OCI-LY7 (cell line): ENCODE results near the gene WWOX. TPM values are rescaled to one million over a fixed set of nuclear protein-coding genes. Genes with fewer than 3 reads are reported as not detected.

Experiments
- BruUV-seq: library from RNA; stranded (reverse); fragments of 400-500 nt; replicated peaks from 2 replicates; lab custom pipeline; 2021; lab: Mats Ljungman, UMichigan
- CTCF ChIA-PET: fragments of 300-600 bp; sonication (Branson Sonifier 250); formaldehyde crosslinking; loops from one replicate; lab custom pipeline; 2022; ENCODE audit warnings: antibody characterized with exemption; ENCODE audit not compliant: unreplicated experiment; lab: Charles Lee
- POLR2A ChIA-PET: fragments of 300-600 bp; sonication (Branson Sonifier 250); formaldehyde crosslinking; loops from one replicate; lab custom pipeline; 2022; ENCODE audit warnings: antibody characterized with exemption; lab: Charles Lee
- DNase-seq: peaks from one replicate; pipeline ENCODE4 v3.0.0-alpha.2; 2015; ENCODE audit warnings: low spot score
- H2AFZ ChIP-seq: fragments of 200-600 bp; sonication (generic), shearing (Covaris generic); 2 replicates; pipeline ENCODE4 v1.6.1; 2014; ENCODE audit warnings: mild to moderate bottlenecking, antibody characterized with exemption, low read length, moderate library complexity
- H3K27ac ChIP-seq: fragments of 200-600 bp; sonication (generic); 2 replicates; pipeline ENCODE4 v1.5.1; 2014; ENCODE audit warnings: mixed run types, low read depth, mild to moderate bottlenecking, moderate library complexity, low read length, inconsistent platforms; ENCODE audit not compliant: poor library complexity, severe bottlenecking
- H3K36me3 ChIP-seq: fragments of 200-600 bp; sonication (generic); 2 replicates; pipeline ENCODE4 v1.6.1; 2014; ENCODE audit warnings: mild to moderate bottlenecking, antibody characterized with exemption, low read length, moderate library complexity, mixed read lengths; ENCODE audit not compliant: insufficient read depth
- H3K4me1 ChIP-seq: fragments of 200-600 bp; sonication (generic); 2 replicates; pipeline ENCODE4 v1.5.1; 2014; ENCODE audit warnings: mild to moderate bottlenecking, low read length; ENCODE audit not compliant: insufficient read depth, poor library complexity, severe bottlenecking
- H3K4me2 ChIP-seq: fragments of 200-600 bp; sonication (generic); 2 replicates; pipeline ENCODE4 v1.6.1; 2014; ENCODE audit warnings: mild to moderate bottlenecking, low read length
- H3K4me3 ChIP-seq: fragments of 200-600 bp; sonication (generic); 2 replicates; pipeline ENCODE4 v1.5.1; 2014; ENCODE audit warnings: mild to moderate bottlenecking, low read depth, low read length; ENCODE audit not compliant: poor library complexity, severe bottlenecking
- H3K79me2 ChIP-seq: fragments of 200-600 bp; sonication (generic); 2 replicates; pipeline ENCODE4 v1.6.1; 2016; ENCODE audit warnings: low read depth, mild to moderate bottlenecking, low read length, moderate library complexity, mixed read lengths; ENCODE audit not compliant: insufficient read depth
- H3K9me2 ChIP-seq: fragments of 200-600 bp; sonication (generic); 2 replicates; pipeline ENCODE4 v1.6.1; 2016; ENCODE audit warnings: mild to moderate bottlenecking, low read length, mixed read lengths; ENCODE audit not compliant: insufficient read depth
- H3K9me3 ChIP-seq: fragments of 200-600 bp; sonication (generic); 2 replicates; pipeline ENCODE4 v1.6.1; 2014; ENCODE audit warnings: mild to moderate bottlenecking, mixed run types, low read length, mixed read lengths
- H4K20me1 ChIP-seq: fragments of 200-600 bp; sonication (generic); 2 replicates; pipeline ENCODE4 v1.6.1; 2014; ENCODE audit warnings: mild to moderate bottlenecking, antibody characterized with exemption, low read length, moderate library complexity, mixed read lengths; ENCODE audit not compliant: insufficient read depth
- EZH2phosphoT487 ChIP-seq: fragments of 200-600 bp; sonication (generic); IDR thresholded peaks from 2 replicates; pipeline ENCODE4 v1.6.1; 2018; ENCODE audit warnings: low read depth, borderline replicate concordance, mild to moderate bottlenecking, mixed run types, antibody characterized with exemption, low read length, moderate library complexity, mixed read lengths
- intact Hi-C: fragments of 100-400 bp; cut with micrococcal nuclease; formaldehyde crosslinking; loops from one replicate; pipeline ENCODE4 v1.10.0; 2022; ENCODE audit not compliant: unreplicated experiment
- total RNA-seq, 2 experiments: library from RNA; depleted of rRNA in 1 of 2; stranded (reverse); fragments of >200 nt in 1 of 2; shearing (Covaris generic) in 1 of 2; gene quantifications; 2 replicates each; pipeline ENCODE4 v1.2.3, GENCODE V29; 2014 to 2022
- TF ChIP-seq, protein P1 (sequence below): fragments of 200-600 bp; sonication (generic); conservative IDR thresholded peaks from 2 replicates; pipeline ENCODE4 v1.5.1; 2014; ENCODE audit warnings: mild to moderate bottlenecking, antibody characterized with exemption, low read length, moderate library complexity, mixed read lengths

The WWOX gene
- total RNA-seq, 2 experiments from 2014 or later = 40.2 to 47.6 TPM

DNA sequence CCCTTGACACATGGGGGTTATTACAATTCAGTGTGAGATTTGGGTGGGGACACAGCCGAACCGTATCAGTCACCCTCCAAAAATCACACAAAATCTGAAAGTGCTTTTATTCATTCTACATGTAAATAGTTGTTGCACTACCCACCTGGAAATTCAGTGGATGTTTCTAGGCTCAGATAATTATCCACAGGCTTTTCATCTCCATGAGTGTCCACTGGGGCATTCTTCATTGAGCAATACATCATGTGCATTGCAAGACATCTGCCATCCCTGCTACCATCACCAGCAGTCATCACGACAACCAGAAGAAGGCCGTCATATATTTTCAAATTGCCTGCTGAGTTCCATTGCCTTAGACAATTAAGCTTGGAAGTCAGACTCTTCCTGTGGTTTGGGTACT lies 330.8 kb downstream of the WWOX start:
- no peak for DNase-seq
- Histone ChIP-seq H2AFZ (no peak overlapping the region), H3K9me2 (no peaks in the 10 kb centered on the region), H3K9me3 (no peaks in the 10 kb centered on the region), H3K27ac (no peak overlapping the region), H3K79me2 (no peaks in the 10 kb centered on the region), H4K20me1 (no peaks in the 10 kb centered on the region), H3K36me3 (no peaks in the 10 kb centered on the region), H3K4me3 (no peak overlapping the region), H3K4me2 (no peak overlapping the region), H3K4me1 (no peaks in the 10 kb centered on the region)
- ChIA-PET POLR2A (no interaction called here), CTCF (no interaction called here)
- BruUV-seq = no TSS peak
- TF ChIP-seq, protein P1, sequence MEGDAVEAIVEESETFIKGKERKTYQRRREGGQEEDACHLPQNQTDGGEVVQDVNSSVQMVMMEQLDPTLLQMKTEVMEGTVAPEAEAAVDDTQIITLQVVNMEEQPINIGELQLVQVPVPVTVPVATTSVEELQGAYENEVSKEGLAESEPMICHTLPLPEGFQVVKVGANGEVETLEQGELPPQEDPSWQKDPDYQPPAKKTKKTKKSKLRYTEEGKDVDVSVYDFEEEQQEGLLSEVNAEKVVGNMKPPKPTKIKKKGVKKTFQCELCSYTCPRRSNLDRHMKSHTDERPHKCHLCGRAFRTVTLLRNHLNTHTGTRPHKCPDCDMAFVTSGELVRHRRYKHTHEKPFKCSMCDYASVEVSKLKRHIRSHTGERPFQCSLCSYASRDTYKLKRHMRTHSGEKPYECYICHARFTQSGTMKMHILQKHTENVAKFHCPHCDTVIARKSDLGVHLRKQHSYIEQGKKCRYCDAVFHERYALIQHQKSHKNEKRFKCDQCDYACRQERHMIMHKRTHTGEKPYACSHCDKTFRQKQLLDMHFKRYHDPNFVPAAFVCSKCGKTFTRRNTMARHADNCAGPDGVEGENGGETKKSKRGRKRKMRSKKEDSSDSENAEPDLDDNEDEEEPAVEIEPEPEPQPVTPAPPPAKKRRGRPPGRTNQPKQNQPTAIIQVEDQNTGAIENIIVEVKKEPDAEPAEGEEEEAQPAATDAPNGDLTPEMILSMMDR = no peak
- TF ChIP-seq EZH2phosphoT487 = no peak
- intact Hi-C loops = no loop called here

DNA sequence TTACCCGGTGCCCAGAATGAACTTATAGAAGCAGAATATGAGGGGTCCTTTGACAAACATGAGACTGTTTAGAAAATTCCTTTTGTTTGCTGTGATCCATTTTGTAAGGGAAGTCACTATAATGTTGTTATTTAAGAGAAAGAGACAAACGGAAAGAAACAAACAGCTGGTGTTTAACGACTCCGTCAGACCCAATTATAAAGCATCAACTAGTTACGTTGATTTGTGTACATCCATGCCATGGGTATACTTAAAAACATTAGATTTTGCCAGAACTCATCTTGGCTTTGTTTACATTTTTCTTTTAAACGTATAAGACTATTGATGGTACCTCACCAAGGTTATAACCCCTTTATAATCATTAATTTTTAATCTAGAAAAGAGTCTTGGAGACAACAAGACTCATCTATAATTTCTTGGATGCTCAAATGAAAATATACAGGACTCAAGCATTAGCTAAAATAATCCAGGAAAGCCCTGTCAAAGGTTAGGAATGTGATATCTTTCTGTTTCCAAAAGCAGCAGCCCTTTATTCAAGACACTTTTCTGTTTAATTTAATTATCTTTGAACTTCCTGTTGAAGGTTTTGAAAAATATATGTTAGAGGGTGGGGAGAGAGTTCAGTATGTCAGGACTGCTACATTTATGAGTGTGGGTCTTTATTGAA lies 331.7 kb downstream of the WWOX start:
- DNase-seq = no peak
- intact Hi-C loops = no loop called here
- ChIA-PET POLR2A (no interaction called here), CTCF (no interaction called here)
- Histone ChIP-seq H3K9me3 (no peaks in the 10 kb centered on the region), H3K9me2 (no peaks in the 10 kb centered on the region), H3K4me2 (no peak overlapping the region), H3K4me3 (no peak overlapping the region), H2AFZ (no peak overlapping the region), H3K27ac (no peak overlapping the region), H3K79me2 (no peaks in the 10 kb centered on the region), H3K4me1 (no peaks in the 10 kb centered on the region), H4K20me1 (no peaks in the 10 kb centered on the region), H3K36me3 (no peaks in the 10 kb centered on the region)
- no TSS peak for BruUV-seq
- TF ChIP-seq EZH2phosphoT487 = no peak
- TF ChIP-seq, protein P1 = no peak

DNA sequence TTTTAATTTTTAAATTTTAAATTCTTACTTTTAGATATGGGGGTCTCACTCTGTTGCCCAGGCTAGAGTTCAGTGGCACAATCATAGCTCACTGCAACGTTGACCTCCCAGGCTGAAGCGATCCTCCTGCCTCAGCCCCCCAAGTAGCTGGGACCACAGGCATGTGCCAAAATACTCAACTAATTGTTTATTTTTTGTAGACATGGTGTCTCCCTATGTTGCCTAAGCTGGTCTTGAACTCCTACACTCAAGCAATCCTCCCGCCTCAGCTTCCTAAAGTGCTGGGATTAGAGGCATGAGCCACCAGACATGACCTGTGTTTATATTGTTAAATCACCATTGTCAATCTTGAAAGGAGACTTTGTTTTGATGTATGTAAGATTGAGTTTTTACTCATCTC lies 332.2 kb downstream of the WWOX start:
- H3K4me2 ChIP-seq = no peak overlapping the region
- no TSS peak for BruUV-seq
- H3K4me3 ChIP-seq = no peak overlapping the region
- H3K36me3 ChIP-seq = no peaks in the 10 kb centered on the region
- TF ChIP-seq, protein P1 = no peak
- TF ChIP-seq EZH2phosphoT487 = no peak
- H3K27ac ChIP-seq = no peak overlapping the region
- no peaks in the 10 kb centered on the region for H4K20me1 ChIP-seq
- H3K79me2 ChIP-seq = no peaks in the 10 kb centered on the region
- no peak overlapping the region for H2AFZ ChIP-seq
- CTCF ChIA-PET = no interaction called here
- no peaks in the 10 kb centered on the region for H3K9me2 ChIP-seq
- no peak for DNase-seq
- intact Hi-C loops = no loop called here
- no peaks in the 10 kb centered on the region for H3K9me3 ChIP-seq
- POLR2A ChIA-PET = no interaction called here
- no peaks in the 10 kb centered on the region for H3K4me1 ChIP-seq
